ENCODE measurements around the gene SDHC.
A peak's percentile ranks its signal among the peaks of the same experiment; 100 is the strongest.

Gene SDHC

DNA sequence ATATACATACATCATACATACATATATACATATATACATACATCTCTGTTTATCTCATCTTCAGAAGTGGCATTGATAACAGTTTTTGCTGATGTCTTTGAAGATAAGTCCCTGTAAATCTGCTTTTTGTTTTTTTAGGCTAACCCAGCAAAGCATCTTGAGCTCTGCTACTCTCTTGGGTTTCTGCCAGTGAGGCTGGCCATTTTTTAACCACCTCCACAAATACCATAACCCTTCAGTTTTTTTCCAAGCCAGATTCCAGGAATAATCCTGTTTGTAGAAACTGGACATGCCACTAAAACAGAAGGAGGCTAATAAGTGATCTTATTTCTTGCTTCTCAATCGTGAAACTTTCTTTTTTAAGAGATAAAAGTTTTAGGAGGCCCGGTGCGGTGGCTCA is 21.6 kb downstream of the SDHC start:
- no peak overlapping the region for H3K4me3 ChIP-seq (ENCODE audit: low read depth, low read length)
- TF ChIP-seq, protein P1, sequence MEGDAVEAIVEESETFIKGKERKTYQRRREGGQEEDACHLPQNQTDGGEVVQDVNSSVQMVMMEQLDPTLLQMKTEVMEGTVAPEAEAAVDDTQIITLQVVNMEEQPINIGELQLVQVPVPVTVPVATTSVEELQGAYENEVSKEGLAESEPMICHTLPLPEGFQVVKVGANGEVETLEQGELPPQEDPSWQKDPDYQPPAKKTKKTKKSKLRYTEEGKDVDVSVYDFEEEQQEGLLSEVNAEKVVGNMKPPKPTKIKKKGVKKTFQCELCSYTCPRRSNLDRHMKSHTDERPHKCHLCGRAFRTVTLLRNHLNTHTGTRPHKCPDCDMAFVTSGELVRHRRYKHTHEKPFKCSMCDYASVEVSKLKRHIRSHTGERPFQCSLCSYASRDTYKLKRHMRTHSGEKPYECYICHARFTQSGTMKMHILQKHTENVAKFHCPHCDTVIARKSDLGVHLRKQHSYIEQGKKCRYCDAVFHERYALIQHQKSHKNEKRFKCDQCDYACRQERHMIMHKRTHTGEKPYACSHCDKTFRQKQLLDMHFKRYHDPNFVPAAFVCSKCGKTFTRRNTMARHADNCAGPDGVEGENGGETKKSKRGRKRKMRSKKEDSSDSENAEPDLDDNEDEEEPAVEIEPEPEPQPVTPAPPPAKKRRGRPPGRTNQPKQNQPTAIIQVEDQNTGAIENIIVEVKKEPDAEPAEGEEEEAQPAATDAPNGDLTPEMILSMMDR (conservative IDR thresholded peaks at IDR 0.05; ENCODE audit: low read depth, low read length) = no peak
- DNase-seq (ENCODE audit: low read depth) = peak; percentile 28

DNA sequence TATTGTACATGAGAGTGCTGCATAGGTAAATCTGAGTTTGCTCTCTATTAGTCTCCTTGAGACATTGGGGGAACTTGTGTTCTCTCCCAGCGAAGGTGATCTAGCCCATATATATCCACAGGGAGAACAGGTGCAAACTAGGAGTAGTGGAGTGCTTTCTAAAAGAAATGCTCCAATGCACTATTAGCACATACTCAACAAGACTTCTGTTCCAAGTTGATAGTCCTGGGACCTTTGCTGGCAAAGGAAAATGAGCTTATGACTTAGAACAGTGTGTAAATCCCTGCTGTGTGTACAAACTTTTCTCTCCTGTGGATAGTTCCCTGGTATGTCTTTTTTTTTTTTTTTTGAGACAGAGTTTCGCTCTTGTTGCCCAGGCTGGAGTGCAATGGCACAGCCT is 28.0 kb downstream of the SDHC start:
- TF ChIP-seq, protein P1 (conservative IDR thresholded peaks at IDR 0.05; ENCODE audit: low read depth, low read length) = no peak
- no peak overlapping the region for H3K4me3 ChIP-seq (ENCODE audit: low read depth, low read length)
- no peak for DNase-seq (ENCODE audit: low read depth)

DNA sequence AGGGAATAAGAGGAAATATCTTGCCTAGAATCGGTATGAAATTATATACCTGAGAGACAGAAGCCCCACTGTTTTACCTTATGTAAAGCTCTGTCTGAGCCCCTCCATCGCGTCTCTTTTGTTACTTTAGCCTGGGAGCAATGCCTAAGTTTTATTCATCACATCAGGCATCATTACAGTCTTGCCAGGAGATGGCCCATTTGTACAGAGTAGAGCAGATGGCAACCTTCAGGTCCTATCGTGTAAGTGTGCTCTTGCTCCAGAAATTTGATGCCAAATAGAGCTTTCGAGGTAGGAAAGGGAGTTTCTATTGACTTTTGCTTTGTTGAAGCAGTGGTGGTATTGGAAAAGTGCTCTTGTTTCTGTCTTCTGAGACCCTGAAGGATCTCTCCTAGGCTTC is 28.6 kb downstream of the SDHC start:
- TF ChIP-seq, protein P1 (conservative IDR thresholded peaks at IDR 0.05; ENCODE audit: low read depth, low read length) = no peak
- no peak overlapping the region for H3K4me3 ChIP-seq (ENCODE audit: low read depth, low read length)
- no peak for DNase-seq (ENCODE audit: low read depth)

DNA sequence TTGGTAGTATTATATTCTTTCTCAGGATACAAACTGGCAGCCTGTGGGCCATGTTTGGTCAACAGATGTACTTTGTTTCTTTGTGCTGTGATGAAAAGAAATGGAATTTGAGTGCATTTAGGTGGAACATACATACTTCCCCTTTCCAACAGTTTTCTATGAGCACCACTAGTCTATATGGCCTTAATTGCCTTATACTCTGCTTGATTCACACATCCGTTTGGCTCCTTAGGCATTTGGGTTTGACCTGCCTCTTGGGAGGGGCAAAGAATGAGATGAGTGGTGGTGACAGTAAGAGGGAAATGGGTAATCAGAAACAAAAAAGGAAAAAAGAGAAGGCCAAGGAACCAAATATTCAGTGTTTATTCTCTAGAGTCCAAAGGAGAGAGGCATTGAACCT is 36.5 kb downstream of the SDHC start:
- TF ChIP-seq, protein P1 (conservative IDR thresholded peaks at IDR 0.05; ENCODE audit: low read depth, low read length) = no peak
- no peak for DNase-seq (ENCODE audit: low read depth)

DNA sequence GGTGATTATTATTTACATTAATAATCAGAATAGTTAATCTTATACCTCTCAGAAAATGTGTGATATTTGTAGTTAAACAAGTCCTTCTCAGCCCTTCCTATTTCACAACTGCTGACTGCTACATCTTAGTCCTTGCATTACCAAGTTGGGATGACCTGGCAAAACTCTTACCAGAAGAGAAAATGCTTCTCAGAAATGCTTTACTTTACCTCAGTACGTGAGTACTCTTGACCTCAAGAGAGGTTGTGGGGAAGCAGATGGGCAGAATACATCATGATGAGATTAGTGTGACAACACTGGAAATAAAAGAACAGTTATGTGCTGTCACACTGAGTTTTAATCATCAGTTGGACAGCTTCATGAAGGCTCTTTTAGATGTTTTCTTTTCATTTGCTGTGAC is 37.3 kb downstream of the SDHC start:
- DNase-seq (ENCODE audit: low read depth) = peak; percentile 48
- H3K4me3 ChIP-seq (ENCODE audit: low read depth, low read length) = no peak overlapping the region
- TF ChIP-seq, protein P1 (conservative IDR thresholded peaks at IDR 0.05; ENCODE audit: low read depth, low read length) = no peak

More for the DNA sequence above, 36.5 kb downstream of the SDHC start:
- H3K4me3 ChIP-seq (ENCODE audit: low read depth, low read length) = no peak overlapping the region

DNA sequence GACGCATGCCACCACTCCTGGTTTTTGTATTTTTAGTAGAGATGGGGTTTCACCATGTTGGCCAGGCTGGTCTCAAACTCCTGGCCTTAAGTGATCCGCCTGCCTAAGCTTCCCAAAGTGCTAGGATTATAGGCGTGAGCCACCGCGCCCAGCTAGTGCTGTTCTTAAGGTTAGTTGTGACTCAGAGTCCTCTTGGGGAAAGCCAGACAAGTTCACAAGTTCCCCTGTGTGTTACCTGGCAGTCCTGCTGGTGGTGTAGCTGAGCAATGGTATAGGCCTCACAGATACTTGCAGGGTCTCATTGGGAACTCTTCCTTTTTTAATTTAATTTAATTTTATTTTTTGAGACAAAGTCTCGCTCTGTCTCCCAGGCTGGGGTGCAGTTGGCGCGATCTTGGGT is 42.9 kb downstream of the SDHC start:
- DNase-seq (ENCODE audit: low read depth) = no peak
- no peak overlapping the region for H3K4me3 ChIP-seq (ENCODE audit: low read depth, low read length)
- TF ChIP-seq, protein P1 (conservative IDR thresholded peaks at IDR 0.05; ENCODE audit: low read depth, low read length) = no peak

DNA sequence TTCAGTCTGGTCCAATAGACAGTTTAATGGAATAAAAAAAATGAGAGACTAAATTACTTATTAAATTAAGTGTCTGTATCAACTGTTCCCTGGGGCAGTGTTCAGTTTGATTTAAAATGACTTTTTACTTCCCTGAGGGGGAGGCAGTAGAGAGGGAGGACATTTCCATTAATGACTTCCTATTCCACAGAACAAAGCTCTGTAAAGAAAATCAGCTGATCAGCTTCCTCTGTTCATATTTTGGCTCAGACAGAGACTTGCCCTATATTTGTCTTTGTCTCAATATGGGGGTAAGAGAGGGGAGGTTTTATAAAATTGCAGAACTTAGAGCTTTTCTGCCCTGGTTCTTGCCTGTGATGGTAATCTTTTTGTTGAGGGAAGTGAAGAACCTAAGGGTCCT is 45.1 kb downstream of the SDHC start:
- H3K4me3 ChIP-seq (ENCODE audit: low read depth, low read length) = no peak overlapping the region
- TF ChIP-seq, protein P1 (conservative IDR thresholded peaks at IDR 0.05; ENCODE audit: low read depth, low read length) = no peak
- DNase-seq (ENCODE audit: low read depth) = no peak
